Lower lobe of right lung (tissue), 2 donors: ENCODE results near the gene KRT17. TPM values are rescaled to one million over a fixed set of nuclear protein-coding genes. Genes with fewer than 3 reads are reported as not detected.
A peak's percentile ranks its signal among the peaks of the same experiment; 100 is the strongest.

Source experiments
- ATAC-seq, 2 donors: fragments of 200-7000 bp; cut with Tn5 transposase; one replicate each; pipeline ENCODE4 v1.9.1; 2020 to 2022; ENCODE audit warnings: mild to moderate bottlenecking in 2 of 2, moderate library complexity in 2 of 2
- DNase-seq: peaks from one replicate; pipeline ENCODE4 v3.0.0-alpha.2; 2020
- H3K27ac ChIP-seq: fragments of 200-600 bp; one replicate; pipeline ENCODE4 v1.8.0; 2022
- H3K27me3 ChIP-seq: fragments of 200-600 bp; one replicate; pipeline ENCODE4 v1.8.0; 2022; ENCODE audit warnings: low read depth
- H3K36me3 ChIP-seq: fragments of 200-600 bp; one replicate; pipeline ENCODE4 v1.8.0; 2022; ENCODE audit warnings: mild to moderate bottlenecking
- H3K4me1 ChIP-seq: fragments of 200-600 bp; one replicate; pipeline ENCODE4 v1.8.0; 2022
- H3K4me3 ChIP-seq: fragments of 200-600 bp; one replicate; pipeline ENCODE4 v1.8.0; 2022; ENCODE audit warnings: mild to moderate bottlenecking
- H3K9me3 ChIP-seq: fragments of 200-600 bp; one replicate; pipeline ENCODE4 v1.8.0; 2022
- CTCF ChIP-seq: fragments of 200-600 bp; IDR thresholded peaks from one replicate; pipeline ENCODE4 v1.8.0; 2022; ENCODE audit warnings: antibody characterized with exemption, mild to moderate bottlenecking
- intact Hi-C: fragments of 100-400 bp; cut with DNase I; formaldehyde crosslinking; loops from one replicate; pipeline ENCODE4 v1.11.0; 2022
- total RNA-seq: library from RNA; stranded (reverse); fragmentation: NEBNext Ultra II Directional; extraction: Animal tissue kit (Norgen Biotek cat#: 25700); gene quantifications from one replicate; pipeline ENCODE4 v1.2.1, GENCODE V29; 2021
- donor health status: DM: no; HTN: yes; CAD: no; lungs with severe emphysema.

The KRT17 gene
- total RNA-seq, 1 donor from 2014 or later = 2.6 TPM

- DNase-seq (no peak), ATAC-seq (no peak)
- no peaks in the 10 kb centered on the region for H3K36me3 ChIP-seq
- H3K4me1 ChIP-seq = no peaks in the 10 kb centered on the region
- intact Hi-C loops = no loop called here
- no peak overlapping the region for H3K4me3 ChIP-seq
- H3K27ac ChIP-seq = no peak overlapping the region
- H3K27me3 ChIP-seq = no peaks in the 10 kb centered on the region
- H3K9me3 ChIP-seq = no peaks in the 10 kb centered on the region
- TF ChIP-seq CTCF = no peak
These were observed 10.3 kb upstream of the KRT17 start for GRCh38 chr17:41634639-41635038.

- H3K4me3 ChIP-seq = no peak overlapping the region
- no peak for TF ChIP-seq CTCF
- intact Hi-C loops = no loop called here
These were observed 9.3 kb upstream of the KRT17 start for GRCh38 chr17:41633556-41634199.

GRCh38 chr17:41632482-41633105, 8.2 kb upstream of the KRT17 start:
- Histone ChIP-seq H3K36me3 (no peaks in the 10 kb centered on the region), H3K4me1 (no peaks in the 10 kb centered on the region), H3K27me3 (no peaks in the 10 kb centered on the region), H3K4me3 (no peak overlapping the region), H3K27ac (no peak overlapping the region), H3K9me3 (no peaks in the 10 kb centered on the region)
- no peak for TF ChIP-seq CTCF
- intact Hi-C loops = no loop called here
- DNase-seq (no peak), ATAC-seq (no peak)

More at GRCh38 chr17:41633556-41634199, 9.3 kb upstream of the KRT17 start:
- Histone ChIP-seq H3K36me3 (no peaks in the 10 kb centered on the region), H3K27me3 (no peaks in the 10 kb centered on the region), H3K9me3 (no peaks in the 10 kb centered on the region), H3K4me1 (no peaks in the 10 kb centered on the region), H3K27ac (no peak overlapping the region)
- no peak for ATAC-seq
- no peak for DNase-seq

GRCh38 chr17:41631898-41632285, 7.5 kb upstream of the KRT17 start:
- intact Hi-C loops = no loop called here
- Histone ChIP-seq H3K36me3 (no peaks in the 10 kb centered on the region), H3K9me3 (no peaks in the 10 kb centered on the region), H3K4me3 (no peak overlapping the region), H3K4me1 (no peaks in the 10 kb centered on the region), H3K27me3 (no peaks in the 10 kb centered on the region), H3K27ac (no peak overlapping the region)
- no peak for TF ChIP-seq CTCF
- DNase-seq = no peak
- ATAC-seq = no peak

- intact Hi-C loops = no loop called here
- peak; percentile 5 for DNase-seq
- no peak for ATAC-seq
- H3K36me3 ChIP-seq = no peaks in the 10 kb centered on the region
- no peak overlapping the region for H3K27ac ChIP-seq
- no peak overlapping the region for H3K4me3 ChIP-seq
- no peaks in the 10 kb centered on the region for H3K27me3 ChIP-seq
- no peaks in the 10 kb centered on the region for H3K4me1 ChIP-seq
- H3K9me3 ChIP-seq = no peaks in the 10 kb centered on the region
- no peak for TF ChIP-seq CTCF
These were observed 6.9 kb upstream of the KRT17 start for GRCh38 chr17:41631025-41631897.
